ENCODE results near the gene CELF5. TPM values are rescaled to one million over a fixed set of nuclear protein-coding genes. Genes with fewer than 3 reads are reported as not detected.
"Not testable (repeated sequence)": the region's sequence is repeated elsewhere in the genome, so short reads cannot be mapped to it uniquely, and the experiment has no call there.

The CELF5 gene
- total RNA-seq, 1 donor from 2014 or later = 0.18 TPM

- H3K27ac Mint-ChIP-seq = no peak overlapping the region
- H3K9me3 Mint-ChIP-seq = no peaks in the 10 kb centered on the region
- no peak overlapping the region for H3K4me3 Mint-ChIP-seq (ENCODE audit: low read depth)
- no peak for DNase-seq (ENCODE audit: low spot score)
- peaks cover 7% of the 10 kb centered on the region for H3K4me1 Mint-ChIP-seq (ENCODE audit: low read depth)
- intact Hi-C loops (cut with micrococcal nuclease) = no loop called here
- H3K27me3 Mint-ChIP-seq (ENCODE audit: low read depth) = no peaks in the 10 kb centered on the region
- H3K36me3 Mint-ChIP-seq (ENCODE audit: low read depth) = peaks cover 18% of the 10 kb centered on the region
These were observed 31.0 kb upstream of the CELF5 start for GRCh38 chr19:3193256-3194105.

GRCh38 chr19:3194106-3195087 lies 30.1 kb upstream of the CELF5 start:
- no peaks in the 10 kb centered on the region for H3K27me3 Mint-ChIP-seq (ENCODE audit: low read depth)
- intact Hi-C loops (cut with micrococcal nuclease) = no loop called here
- no peak for DNase-seq (ENCODE audit: low spot score)
- no peak overlapping the region for H3K4me3 Mint-ChIP-seq (ENCODE audit: low read depth)
- H3K9me3 Mint-ChIP-seq = no peaks in the 10 kb centered on the region
- no peak overlapping the region for H3K27ac Mint-ChIP-seq
- peaks cover 17% of the 10 kb centered on the region for H3K36me3 Mint-ChIP-seq (ENCODE audit: low read depth)
- peaks cover 3% of the 10 kb centered on the region for H3K4me1 Mint-ChIP-seq (ENCODE audit: low read depth)

- Mint-ChIP-seq H3K27me3 (ENCODE audit: low read depth) (no peaks in the 10 kb centered on the region), H3K4me1 (ENCODE audit: low read depth) (no peaks in the 10 kb centered on the region), H3K9me3 (no peaks in the 10 kb centered on the region), H3K36me3 (ENCODE audit: low read depth) (peaks cover 12% of the 10 kb centered on the region), H3K27ac (no peak overlapping the region), H3K4me3 (ENCODE audit: low read depth) (no peak overlapping the region)
- DNase-seq (ENCODE audit: low spot score) = no peak
- intact Hi-C loops (cut with micrococcal nuclease) = no loop called here
These were observed 28.2 kb upstream of the CELF5 start for GRCh38 chr19:3196064-3196932.

- Mint-ChIP-seq H3K27me3 (ENCODE audit: low read depth) (no peaks in the 10 kb centered on the region), H3K4me1 (ENCODE audit: low read depth) (no peaks in the 10 kb centered on the region), H3K4me3 (ENCODE audit: low read depth) (no peak overlapping the region), H3K27ac (no peak overlapping the region), H3K36me3 (ENCODE audit: low read depth) (peaks cover 12% of the 10 kb centered on the region), H3K9me3 (no peaks in the 10 kb centered on the region)
- no peak for DNase-seq (ENCODE audit: low spot score)
- intact Hi-C loops (cut with micrococcal nuclease) = no loop called here
These were observed 27.6 kb upstream of the CELF5 start for GRCh38 chr19:3196933-3197205.

GRCh38 chr19:3198901-3199700 lies 25.4 kb upstream of the CELF5 start:
- Mint-ChIP-seq H3K4me3 (ENCODE audit: low read depth) (no peak overlapping the region), H3K9me3 (no peaks in the 10 kb centered on the region), H3K36me3 (ENCODE audit: low read depth) (peaks cover 7% of the 10 kb centered on the region), H3K27ac (no peak overlapping the region), H3K4me1 (ENCODE audit: low read depth) (no peaks in the 10 kb centered on the region), H3K27me3 (ENCODE audit: low read depth) (no peaks in the 10 kb centered on the region)
- DNase-seq (ENCODE audit: low spot score) = no peak
- intact Hi-C loops (cut with micrococcal nuclease) = no loop called here

GRCh38 chr19:3201072-3201700 lies 23.3 kb upstream of the CELF5 start:
- intact Hi-C loops (cut with micrococcal nuclease) = no loop called here
- DNase-seq (ENCODE audit: low spot score) = no peak

GRCh38 chr19:3201911-3202310 lies 22.6 kb upstream of the CELF5 start:
- Mint-ChIP-seq H3K9me3 (no peaks in the 10 kb centered on the region), H3K36me3 (ENCODE audit: low read depth) (peaks cover 9% of the 10 kb centered on the region), H3K4me3 (ENCODE audit: low read depth) (no peak overlapping the region), H3K4me1 (ENCODE audit: low read depth) (no peaks in the 10 kb centered on the region), H3K27ac (no peak overlapping the region), H3K27me3 (ENCODE audit: low read depth) (no peaks in the 10 kb centered on the region)
- intact Hi-C loops (cut with micrococcal nuclease) = no loop called here
- DNase-seq (ENCODE audit: low spot score) = no peak

More at GRCh38 chr19:3201072-3201700, 23.3 kb upstream of the CELF5 start:
- Mint-ChIP-seq H3K4me3 (ENCODE audit: low read depth) (no peak overlapping the region), H3K36me3 (ENCODE audit: low read depth) (peaks cover 9% of the 10 kb centered on the region), H3K4me1 (ENCODE audit: low read depth) (no peaks in the 10 kb centered on the region), H3K27ac (no peak overlapping the region), H3K9me3 (no peaks in the 10 kb centered on the region), H3K27me3 (ENCODE audit: low read depth) (no peaks in the 10 kb centered on the region)

GRCh38 chr19:3202346-3202745 lies 22.1 kb upstream of the CELF5 start:
- H3K27me3 Mint-ChIP-seq (ENCODE audit: low read depth) = no peaks in the 10 kb centered on the region
- no peaks in the 10 kb centered on the region for H3K9me3 Mint-ChIP-seq
- intact Hi-C loops (cut with micrococcal nuclease) = no loop called here
- no peak for DNase-seq (ENCODE audit: low spot score)
- H3K36me3 Mint-ChIP-seq (ENCODE audit: low read depth) = peaks cover 9% of the 10 kb centered on the region
- no peaks in the 10 kb centered on the region for H3K4me1 Mint-ChIP-seq (ENCODE audit: low read depth)
- H3K4me3 Mint-ChIP-seq (ENCODE audit: low read depth) = no peak overlapping the region
- H3K27ac Mint-ChIP-seq = no peak overlapping the region

- H3K36me3 Mint-ChIP-seq (ENCODE audit: low read depth); DNase-seq (ENCODE audit: low spot score); H3K4me1 Mint-ChIP-seq (ENCODE audit: low read depth); H3K4me3 Mint-ChIP-seq (ENCODE audit: low read depth); H3K27ac Mint-ChIP-seq; H3K9me3 Mint-ChIP-seq; intact Hi-C loops (cut with micrococcal nuclease); H3K27me3 Mint-ChIP-seq (ENCODE audit: low read depth): not testable (repeated sequence)
These were observed 21.6 kb upstream of the CELF5 start for GRCh38 chr19:3202895-3203294.

- intact Hi-C loops (cut with micrococcal nuclease) = no loop called here
- H3K4me3 Mint-ChIP-seq (ENCODE audit: low read depth) = no peak overlapping the region
- H3K27me3 Mint-ChIP-seq (ENCODE audit: low read depth) = no peaks in the 10 kb centered on the region
- no peaks in the 10 kb centered on the region for H3K4me1 Mint-ChIP-seq (ENCODE audit: low read depth)
- H3K36me3 Mint-ChIP-seq (ENCODE audit: low read depth) = peaks cover 9% of the 10 kb centered on the region
- DNase-seq (ENCODE audit: low spot score) = no peak
- no peaks in the 10 kb centered on the region for H3K9me3 Mint-ChIP-seq
- no peak overlapping the region for H3K27ac Mint-ChIP-seq
These were observed 20.4 kb upstream of the CELF5 start for GRCh38 chr19:3203805-3204645.

GRCh38 chr19:3204646-3205275 lies 19.7 kb upstream of the CELF5 start:
- Mint-ChIP-seq H3K4me3 (ENCODE audit: low read depth) (no peak overlapping the region), H3K9me3 (no peaks in the 10 kb centered on the region), H3K4me1 (ENCODE audit: low read depth) (no peaks in the 10 kb centered on the region), H3K27me3 (ENCODE audit: low read depth) (no peaks in the 10 kb centered on the region), H3K36me3 (ENCODE audit: low read depth) (peaks cover 12% of the 10 kb centered on the region), H3K27ac (no peak overlapping the region)
- intact Hi-C loops (cut with micrococcal nuclease) = no loop called here
- no peak for DNase-seq (ENCODE audit: low spot score)

Measured in activated T-helper 2 cell treated with anti-CD3 and anti-CD28 coated beads, Interferon-gamma antibody, Interleukin-2, Interleukin-4, amounts not matched to agents 10 μg/mL and 5 μg/mL and 100 μg/mL, durations not matched to agents 14 hours and 24 hours and 36 hours (primary cell).